Karpas-422 (cell line): ENCODE measurements around the gene MAGI1. TPM values are rescaled to one million over a fixed set of nuclear protein-coding genes. Genes with fewer than 3 reads are reported as not detected.
A peak's percentile ranks its signal among the peaks of the same experiment; 100 is the strongest.

Experiments used
- DNase-seq: peaks from one replicate; pipeline ENCODE4 v3.0.0-alpha.2; 2015
- H2AFZ ChIP-seq: fragments of 200-600 bp; sonication (generic); 2 replicates; pipeline ENCODE4 v1.6.1; 2014; ENCODE audit warnings: antibody characterized with exemption, low read length, mixed read lengths
- H3K27ac ChIP-seq: fragments of 200-600 bp; sonication (generic); 2 replicates; pipeline ENCODE4 v1.5.1; 2014; ENCODE audit warnings: mild to moderate bottlenecking, low read length, moderate library complexity
- H3K27me3 ChIP-seq: fragments of 200-600 bp; sonication (generic); 2 replicates; pipeline ENCODE4 v1.6.1; 2014; ENCODE audit warnings: low read length, mixed read lengths
- H3K36me3 ChIP-seq: fragments of 200-600 bp; sonication (generic); 2 replicates; pipeline ENCODE4 v1.6.1; 2014; ENCODE audit warnings: low read length, mixed read lengths; ENCODE audit not compliant: insufficient read depth
- H3K4me1 ChIP-seq: fragments of 200-600 bp; sonication (generic); 2 replicates; pipeline ENCODE4 v1.6.1; 2014; ENCODE audit warnings: mild to moderate bottlenecking, low read length, mixed read lengths
- H3K4me2 ChIP-seq: fragments of 200-600 bp; sonication (generic); 2 replicates; pipeline ENCODE4 v1.6.1; 2014; ENCODE audit warnings: low read length, low read depth, mild to moderate bottlenecking; ENCODE audit not compliant: poor library complexity, severe bottlenecking
- H3K4me3 ChIP-seq: fragments of 200-600 bp; sonication (generic); 2 replicates; pipeline ENCODE4 v1.5.1; 2014; ENCODE audit warnings: mild to moderate bottlenecking, antibody characterized with exemption, low read length, mixed read lengths
- H3K79me2 ChIP-seq: fragments of 200-600 bp; sonication (generic); 2 replicates; pipeline ENCODE4 v1.6.1; 2014; ENCODE audit warnings: mild to moderate bottlenecking, low read length, mixed read lengths
- H3K9ac ChIP-seq: fragments of 200-600 bp; sonication (generic); 2 replicates; pipeline ENCODE4 v1.6.0; 2014; ENCODE audit warnings: low read length
- H3K9me2 ChIP-seq: fragments of 200-600 bp; sonication (generic), shearing (Covaris generic); replicated peaks from 2 replicates; pipeline ENCODE4 v1.6.0; 2014; ENCODE audit warnings: mild to moderate bottlenecking, low read length, moderate library complexity; ENCODE audit not compliant: insufficient read depth
- H3K9me3 ChIP-seq: fragments of 300-700, 200-600 bp; sonication (generic); 2 replicates; pipeline ENCODE4 v1.6.1; 2014; ENCODE audit warnings: low read length, mixed read lengths
- H4K20me1 ChIP-seq: fragments of 200-600 bp; sonication (generic); 2 replicates; pipeline ENCODE4 v1.6.1; 2014; ENCODE audit warnings: mild to moderate bottlenecking, antibody characterized with exemption, low read length, low read depth; ENCODE audit not compliant: insufficient read depth
- total RNA-seq: library from RNA; depleted of rRNA; stranded (reverse); fragments of >200 nt; shearing (Covaris generic); gene quantifications from 2 replicates; pipeline ENCODE4 v1.2.3, GENCODE V29; 2014; ENCODE audit warnings: low replicate concordance

The MAGI1 gene
- total RNA-seq, 1 experiment from 2014 or later = 0.71 TPM

- H4K20me1 ChIP-seq = no peaks in the 10 kb centered on the region
- H3K9ac ChIP-seq = no peak overlapping the region
- no peak overlapping the region for H2AFZ ChIP-seq
- no peak for DNase-seq
- H3K27ac ChIP-seq = no peak overlapping the region
- no peak overlapping the region for H3K4me2 ChIP-seq
- no peaks in the 10 kb centered on the region for H3K9me3 ChIP-seq
- no peaks in the 10 kb centered on the region for H3K9me2 ChIP-seq
- H3K79me2 ChIP-seq = no peaks in the 10 kb centered on the region
- H3K4me1 ChIP-seq = no peaks in the 10 kb centered on the region
- no peaks in the 10 kb centered on the region for H3K27me3 ChIP-seq
- H3K36me3 ChIP-seq = no peaks in the 10 kb centered on the region
- H3K4me3 ChIP-seq = no peak overlapping the region
Measured at GRCh38 chr3:65343026-65343425, 695.7 kb downstream of the MAGI1 start.

DNA sequence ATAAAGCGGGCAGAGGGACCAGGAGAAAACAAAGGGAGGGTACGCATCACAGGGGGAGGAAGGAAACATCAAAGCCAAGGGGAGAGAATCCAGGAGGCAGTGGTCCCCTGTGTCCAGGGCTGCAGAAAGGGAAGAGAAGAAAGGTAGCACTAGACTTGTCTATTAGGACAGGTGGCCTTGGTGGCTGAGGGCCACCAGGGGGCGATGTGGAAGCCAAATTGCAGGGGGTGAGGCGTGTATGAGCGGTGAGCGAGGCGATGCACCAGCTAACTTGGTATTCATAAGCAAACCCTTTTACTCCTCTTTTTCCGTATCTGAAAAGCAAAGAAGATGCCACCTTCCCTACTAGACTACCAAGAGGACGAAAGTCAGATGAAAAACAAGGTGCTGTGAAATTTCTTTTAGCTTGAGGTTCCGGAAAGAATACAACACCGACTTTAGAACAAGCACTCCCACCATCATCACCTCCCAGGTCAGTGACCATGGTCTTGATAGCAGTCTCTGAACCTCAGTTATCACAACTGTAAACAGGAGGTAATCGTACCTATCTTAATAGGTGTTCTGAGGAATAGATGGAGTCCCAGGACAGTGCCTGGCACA is 696.5 kb downstream of the MAGI1 start:
- H4K20me1 ChIP-seq = no peaks in the 10 kb centered on the region
- H3K9me3 ChIP-seq = no peaks in the 10 kb centered on the region
- H3K27ac ChIP-seq = no peak overlapping the region
- H3K4me3 ChIP-seq = no peak overlapping the region
- peak; percentile 85 for DNase-seq
- no peak overlapping the region for H3K9ac ChIP-seq
- H3K4me1 ChIP-seq = no peaks in the 10 kb centered on the region
- H3K9me2 ChIP-seq = no peaks in the 10 kb centered on the region
- H3K36me3 ChIP-seq = no peaks in the 10 kb centered on the region
- no peak overlapping the region for H2AFZ ChIP-seq
- H3K79me2 ChIP-seq = no peaks in the 10 kb centered on the region
- no peak overlapping the region for H3K4me2 ChIP-seq
- no peaks in the 10 kb centered on the region for H3K27me3 ChIP-seq

- H4K20me1 ChIP-seq = no peaks in the 10 kb centered on the region
Measured at GRCh38 chr3:65339192-65339740, 699.5 kb downstream of the MAGI1 start.

GRCh38 chr3:65338571-65338970 is 700.1 kb downstream of the MAGI1 start:
- no peak overlapping the region for H3K27ac ChIP-seq
- H3K9ac ChIP-seq = no peak overlapping the region
- no peaks in the 10 kb centered on the region for H3K9me3 ChIP-seq
- no peak overlapping the region for H2AFZ ChIP-seq
- no peak overlapping the region for H3K4me3 ChIP-seq
- no peaks in the 10 kb centered on the region for H3K79me2 ChIP-seq
- no peaks in the 10 kb centered on the region for H3K27me3 ChIP-seq
- no peak overlapping the region for H3K4me2 ChIP-seq
- no peaks in the 10 kb centered on the region for H3K4me1 ChIP-seq
- DNase-seq = no peak
- H3K9me2 ChIP-seq = no peaks in the 10 kb centered on the region
- no peaks in the 10 kb centered on the region for H4K20me1 ChIP-seq
- H3K36me3 ChIP-seq = no peaks in the 10 kb centered on the region

More at GRCh38 chr3:65339192-65339740, 699.5 kb downstream of the MAGI1 start:
- Histone ChIP-seq H3K79me2 (no peaks in the 10 kb centered on the region), H3K9me2 (no peaks in the 10 kb centered on the region), H3K4me1 (no peaks in the 10 kb centered on the region), H3K27me3 (no peaks in the 10 kb centered on the region), H3K9me3 (no peaks in the 10 kb centered on the region), H3K36me3 (no peaks in the 10 kb centered on the region), H3K27ac (no peak overlapping the region), H3K4me3 (no peak overlapping the region), H3K4me2 (no peak overlapping the region), H3K9ac (no peak overlapping the region), H2AFZ (no peak overlapping the region)
- DNase-seq = no peak

DNA sequence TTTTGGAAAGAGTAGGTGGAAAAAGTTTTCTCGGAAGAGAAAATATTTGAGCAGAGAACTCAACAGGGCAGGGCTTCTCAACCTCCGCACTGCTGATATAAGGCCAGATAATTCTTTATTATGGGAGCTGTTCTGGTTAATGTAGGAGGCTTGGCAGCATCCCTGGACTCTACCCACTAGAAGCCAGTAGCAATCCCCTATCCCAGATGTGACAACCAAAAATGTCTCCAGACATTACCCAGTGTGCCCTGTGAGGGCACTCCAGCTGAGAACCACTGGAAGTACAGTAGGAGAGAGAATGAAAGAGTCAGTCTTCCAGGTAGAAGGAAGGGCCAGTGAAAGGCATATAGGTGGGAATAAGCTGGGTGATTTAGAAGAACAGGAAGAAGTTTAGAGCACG is 703.1 kb downstream of the MAGI1 start:
- no peak for DNase-seq
- H3K36me3 ChIP-seq = no peaks in the 10 kb centered on the region
- H2AFZ ChIP-seq = no peak overlapping the region
- H3K9ac ChIP-seq = no peak overlapping the region
- H3K4me2 ChIP-seq = no peak overlapping the region
- H3K27me3 ChIP-seq = no peaks in the 10 kb centered on the region
- H3K4me3 ChIP-seq = no peak overlapping the region
- no peaks in the 10 kb centered on the region for H4K20me1 ChIP-seq
- H3K27ac ChIP-seq = no peak overlapping the region
- no peaks in the 10 kb centered on the region for H3K9me3 ChIP-seq
- no peaks in the 10 kb centered on the region for H3K9me2 ChIP-seq
- no peaks in the 10 kb centered on the region for H3K4me1 ChIP-seq
- no peaks in the 10 kb centered on the region for H3K79me2 ChIP-seq

DNA sequence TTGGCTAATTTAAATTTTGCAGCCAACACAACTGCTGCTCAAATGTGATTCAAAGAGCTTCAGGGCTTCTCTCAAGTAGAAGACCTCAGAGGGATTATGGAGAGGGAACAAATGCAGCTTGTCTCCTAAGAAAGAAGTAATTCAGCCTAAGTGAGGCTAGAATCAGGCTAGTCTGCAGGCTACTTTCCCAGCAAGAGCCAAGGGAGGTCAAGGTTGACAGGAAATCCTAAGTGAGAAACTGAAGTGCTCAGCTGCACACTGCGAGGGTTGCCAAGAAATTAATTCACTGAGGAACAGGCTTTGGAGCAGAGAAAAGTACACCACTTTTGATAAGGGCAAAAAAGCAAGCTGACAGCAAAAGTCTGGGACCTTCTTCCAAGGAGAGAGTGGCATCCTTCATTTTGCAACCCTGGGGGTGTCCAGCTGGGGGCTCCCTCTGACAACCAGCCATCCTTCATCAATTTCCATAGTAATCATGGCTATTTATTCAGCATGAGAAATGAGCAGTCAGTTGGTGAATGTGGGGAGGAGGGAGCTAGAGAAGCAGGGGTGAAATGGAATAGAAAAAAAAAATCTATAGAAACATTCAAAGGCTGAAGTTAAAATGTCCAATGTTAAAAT is 704.6 kb downstream of the MAGI1 start:
- Histone ChIP-seq H3K9me2 (no peaks in the 10 kb centered on the region), H3K36me3 (no peaks in the 10 kb centered on the region), H4K20me1 (no peaks in the 10 kb centered on the region), H3K4me2 (no peak overlapping the region), H3K27ac (no peak overlapping the region), H3K9me3 (no peaks in the 10 kb centered on the region), H3K4me3 (no peak overlapping the region), H3K79me2 (no peaks in the 10 kb centered on the region), H3K9ac (no peak overlapping the region), H3K4me1 (no peaks in the 10 kb centered on the region), H2AFZ (no peak overlapping the region), H3K27me3 (no peaks in the 10 kb centered on the region)
- no peak for DNase-seq

GRCh38 chr3:65331730-65332129 is 707.0 kb downstream of the MAGI1 start:
- Histone ChIP-seq H3K36me3 (no peaks in the 10 kb centered on the region), H3K9ac (no peak overlapping the region), H3K4me1 (no peaks in the 10 kb centered on the region), H3K4me3 (no peak overlapping the region), H3K27me3 (0 out of 2 replicates have a peak, but pooled peaks cover 3% of the 10 kb centered on the region), H3K9me2 (no peaks in the 10 kb centered on the region), H3K4me2 (no peak overlapping the region), H2AFZ (no peak overlapping the region), H3K27ac (no peak overlapping the region), H4K20me1 (no peaks in the 10 kb centered on the region), H3K9me3 (no peaks in the 10 kb centered on the region), H3K79me2 (no peaks in the 10 kb centered on the region)
- no peak for DNase-seq

DNA sequence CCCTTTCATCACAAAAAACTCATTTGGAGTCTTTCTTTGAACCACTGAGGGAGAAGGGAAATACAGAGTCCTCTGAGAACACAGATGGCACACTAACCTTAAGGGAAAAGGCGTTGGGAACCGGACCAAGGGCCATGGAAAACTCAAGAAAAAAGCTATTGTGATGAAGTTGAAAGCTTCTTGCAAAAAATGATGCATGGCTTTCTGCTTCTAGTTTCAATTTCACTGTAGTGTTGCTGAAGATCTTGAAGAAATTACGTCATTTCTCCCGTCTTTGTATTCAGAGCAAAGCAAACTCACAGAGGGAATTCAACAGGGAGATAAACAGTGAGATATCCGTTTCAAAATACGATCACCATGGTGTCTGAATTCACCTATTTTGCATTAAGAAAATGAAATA is 708.6 kb downstream of the MAGI1 start:
- H2AFZ ChIP-seq = no peak overlapping the region
- H3K9ac ChIP-seq = no peak overlapping the region
- H3K4me3 ChIP-seq = no peak overlapping the region
- H3K36me3 ChIP-seq = no peaks in the 10 kb centered on the region
- H3K9me3 ChIP-seq = no peaks in the 10 kb centered on the region
- no peak overlapping the region for H3K27ac ChIP-seq
- DNase-seq = no peak
- no peaks in the 10 kb centered on the region for H3K4me1 ChIP-seq
- no peaks in the 10 kb centered on the region for H4K20me1 ChIP-seq
- no peak overlapping the region for H3K4me2 ChIP-seq
- H3K9me2 ChIP-seq = no peaks in the 10 kb centered on the region
- H3K27me3 ChIP-seq = 0 out of 2 replicates have a peak, but pooled peaks cover 3% of the 10 kb centered on the region
- H3K79me2 ChIP-seq = no peaks in the 10 kb centered on the region
